ENCODE measurements around the gene POLD4. TPM values are rescaled to one million over a fixed set of nuclear protein-coding genes. Genes with fewer than 3 reads are reported as not detected.

The POLD4 gene
- total and polyA plus RNA-seq, 2 donors (not counting 3 experiments of a cell fraction or from before 2014, with no cell fraction given), result 50.1 to 204 TPM

DNA sequence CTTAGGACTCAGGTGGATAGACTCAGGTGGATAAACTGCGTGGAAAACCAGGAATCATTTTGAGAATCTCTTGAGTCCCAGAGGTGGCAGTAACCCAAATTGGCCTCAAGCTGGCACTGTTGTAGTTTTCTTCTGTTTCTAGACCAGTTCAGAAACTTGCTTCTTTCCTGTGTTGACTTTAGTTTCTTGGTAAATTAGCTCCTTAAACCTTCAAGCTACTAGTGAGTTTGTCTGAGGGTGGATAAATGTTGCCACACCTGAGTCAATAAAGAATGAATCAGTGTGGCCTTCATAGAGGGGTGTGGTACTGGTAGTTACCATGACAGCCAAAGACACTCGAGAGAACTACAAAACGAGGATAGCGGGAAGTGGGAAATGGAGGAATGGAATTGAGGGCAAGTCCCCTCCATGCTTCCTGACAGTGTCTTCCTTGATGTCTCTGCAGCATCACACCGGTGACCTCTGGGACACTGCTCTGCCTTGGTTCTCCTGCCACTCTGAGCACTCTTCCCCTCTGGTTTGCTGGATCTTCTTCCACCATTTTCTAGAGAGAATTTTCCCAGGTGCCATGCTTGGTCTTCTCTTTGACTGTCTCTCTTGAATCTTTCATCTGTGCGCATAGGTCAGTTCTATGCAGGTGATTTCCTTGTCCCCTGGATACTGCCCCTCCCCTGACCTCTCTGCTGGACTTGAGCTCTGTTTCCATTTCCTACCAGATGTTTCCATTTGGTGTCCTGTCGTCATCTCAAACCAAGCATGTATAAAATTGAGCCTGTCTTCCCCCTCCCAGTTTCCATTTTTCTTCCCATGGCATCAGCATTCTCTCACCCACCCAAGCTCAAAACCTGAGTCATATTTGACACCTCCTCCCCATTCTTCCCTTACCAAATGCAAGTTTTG lies 7.2 kb downstream of the POLD4 start:
- H3K4me2 ChIP-seq (ENCODE audit: insufficient read depth, low read length), result no peak overlapping the region
- no peaks in the 10 kb centered on the region for H4K20me1 ChIP-seq (replicated peaks; ENCODE audit: control insufficient read depth, extremely low read depth, insufficient read depth, low read length)
- H3K79me2 ChIP-seq (ENCODE audit: control insufficient read depth, insufficient read depth, low read length), result no peaks in the 10 kb centered on the region
- FAIRE-seq, result peak; percentile 74
- BruUV-seq (replicated peaks), result no TSS peak
- no peak overlapping the region for H3K4me3 ChIP-seq (replicated peaks in 1 of 3; ENCODE audit: insufficient read depth in 1 of 3, low read depth in 1 of 3, low read length in 3 of 3)
- dilution Hi-C loops (cut with MboI; ENCODE audit: extremely low pct_ligation_motif_present, low sequenced_read_pairs) (no loop called here), intact Hi-C loops (cut with micrococcal nuclease) (no loop called here)
- H3K9me1 ChIP-seq (replicated peaks; ENCODE audit: control insufficient read depth, extremely low read depth, insufficient read depth, low read length), result no peaks in the 10 kb centered on the region
- no peak for TF ChIP-seq GATA2 (IDR thresholded peaks at IDR 0.05; ENCODE audit: insufficient read depth, insufficient read length, low read depth, low read length)
- TF ChIP-seq CTCF (IDR thresholded peaks at IDR 0.05; ENCODE audit: extremely low read depth in 1 of 2, insufficient read depth in 1 of 2, low read depth in 1 of 2, low read length in 2 of 2), result peak; percentile 70 to 81
- no peak for TF ChIP-seq MAX (IDR thresholded peaks at IDR 0.05; ENCODE audit: insufficient read depth, insufficient read length)
- no peak for TF ChIP-seq POLR2A (IDR thresholded peaks at IDR 0.05; ENCODE audit: low read depth, low read length)
- no peak for TF ChIP-seq MYC (IDR thresholded peaks at IDR 0.05; ENCODE audit: low read depth, low read length)
- TF ChIP-seq JUN (IDR thresholded peaks at IDR 0.05; ENCODE audit: borderline replicate concordance, insufficient read depth, insufficient read length, low read depth), result no peak
- no peaks in the 10 kb centered on the region for H3K36me3 ChIP-seq (ENCODE audit: control insufficient read depth in 2 of 2, extremely low read depth in 1 of 2, insufficient read depth in 2 of 2, low read length in 2 of 2)
- H2AFZ ChIP-seq (ENCODE audit: low read depth, low read length), result no peak overlapping the region
- CTCF ChIA-PET, result interaction anchor here (0.7 to 6.5 kb wide), 23 partner anchors 9 to 276 kb away, joined by 3 to 119 read pairs (median 6); partner anchors contain the start of genes CLCF1, PITPNM1, PPP1CA and RAD9A
- POLR2A ChIA-PET, result no interaction called here
- H3K9me3 ChIP-seq (replicated peaks; ENCODE audit: control insufficient read depth, insufficient read depth, low read length), result no peaks in the 10 kb centered on the region
- H3K4me1 ChIP-seq (ENCODE audit: control insufficient read depth, extremely low read depth, insufficient read depth, low read length), result peaks cover 7% of the 10 kb centered on the region
- DNase-seq (ENCODE audit: low read depth, low spot score), result peak; percentile 49
- no peaks in the 10 kb centered on the region for H3K27me3 ChIP-seq (ENCODE audit: control insufficient read depth in 2 of 2, insufficient read depth in 2 of 2, low read length in 2 of 2)
- no peak overlapping the region for H3K27ac ChIP-seq (ENCODE audit: insufficient read depth, low read depth, low read length)
- H3K9ac ChIP-seq (replicated peaks; ENCODE audit: extremely low read depth, insufficient read depth, low read length), result no peak overlapping the region
